Caco-2 (cell line): ENCODE measurements around the gene DYNC1LI1. TPM values are rescaled to one million over a fixed set of nuclear protein-coding genes. Genes with fewer than 3 reads are reported as not detected.
A peak's percentile ranks its signal among the peaks of the same experiment; 100 is the strongest.

ENCODE experiments used
- BruUV-seq: library from RNA; stranded (reverse); fragments of 400-500 nt; replicated peaks from 2 replicates; lab custom pipeline; 2021; lab: Mats Ljungman, UMichigan
- CTCF ChIA-PET: fragments of 300-600 bp; sonication (Branson Sonifier 250); formaldehyde crosslinking; loops from one replicate; lab custom pipeline; 2022; ENCODE audit warnings: antibody characterized with exemption; lab: Charles Lee
- POLR2A ChIA-PET: fragments of 300-600 bp; sonication (Branson Sonifier 250); formaldehyde crosslinking; loops from one replicate; lab custom pipeline; 2022; ENCODE audit warnings: antibody characterized with exemption; lab: Charles Lee
- DNase-seq, 2 experiments: peaks; one replicate each; pipeline versions ENCODE4 v3.0.0 to v3.0.0-alpha.2; 2020 to 2022
- H3K27me3 ChIP-seq: replicated peaks from 2 replicates; pipeline ENCODE4 v1.6.0; 2011; ENCODE audit warnings: low read length; ENCODE audit not compliant: control insufficient read depth, insufficient read depth
- H3K36me3 ChIP-seq: 2 replicates; pipeline ENCODE4 v1.5.1; 2011; ENCODE audit warnings: low read length; ENCODE audit not compliant: control insufficient read depth, insufficient read depth
- H3K4me1 ChIP-seq: fragments of 250-450 bp; sonication (Bioruptor Pico); 2 replicates; pipeline ENCODE4 v1.5.1; 2020; ENCODE audit warnings: mild to moderate bottlenecking
- H3K4me3 ChIP-seq: 2 replicates; pipeline ENCODE4 v1.5.1; 2011; ENCODE audit warnings: low read depth, mild to moderate bottlenecking, control low read depth, low read length
- H3K9me3 ChIP-seq: fragments of 250-450 bp; sonication (Bioruptor Pico); 2 replicates; pipeline ENCODE4 v1.5.1; 2020; ENCODE audit warnings: mild to moderate bottlenecking, moderate library complexity
- H3K27ac Mint-ChIP-seq: one replicate; pipeline ENCODE4 v1.8.0; 2022; ENCODE audit warnings: mixed read lengths; ENCODE audit not compliant: unreplicated experiment
- H3K27me3 Mint-ChIP-seq: one replicate; pipeline ENCODE4 v1.8.0; 2022; ENCODE audit warnings: mixed read lengths; ENCODE audit not compliant: insufficient read depth, unreplicated experiment
- H3K36me3 Mint-ChIP-seq: one replicate; pipeline ENCODE4 v1.8.0; 2022; ENCODE audit warnings: mild to moderate bottlenecking, mixed read lengths; ENCODE audit not compliant: insufficient read depth, unreplicated experiment
- H3K4me1 Mint-ChIP-seq: one replicate; pipeline ENCODE4 v1.8.0; 2022; ENCODE audit warnings: low read depth, mixed read lengths; ENCODE audit not compliant: unreplicated experiment
- H3K4me3 Mint-ChIP-seq: one replicate; pipeline ENCODE4 v1.8.0; 2022; ENCODE audit warnings: mild to moderate bottlenecking, moderate library complexity, mixed read lengths; ENCODE audit not compliant: unreplicated experiment
- H3K9me3 Mint-ChIP-seq: one replicate; pipeline ENCODE4 v1.8.0; 2022; ENCODE audit warnings: mixed read lengths; ENCODE audit not compliant: unreplicated experiment
- intact Hi-C: fragments of 100-400 bp; cut with micrococcal nuclease; formaldehyde crosslinking; loops from one replicate; pipeline ENCODE4 v1.10.0; 2022; ENCODE audit not compliant: unreplicated experiment
- total RNA-seq: library from RNA; stranded (reverse); gene quantifications from 2 replicates; pipeline ENCODE4 v1.2.3, GENCODE V29; 2022
- TF ChIP-seq, protein P1 (sequence below), 2 experiments: fragments of 200-600 bp in 1 of 2; IDR thresholded peaks; 1 replicate in 1 of 2; 2 replicates in 1 of 2; pipeline versions ENCODE4 v1.5.1 to v1.8.0; 2011 to 2022; ENCODE audit warnings: antibody characterized with exemption in 1 of 2, control low read depth in 1 of 2, inconsistent platforms in 1 of 2, low read depth in 1 of 2, low read length in 1 of 2, mild to moderate bottlenecking in 1 of 2, moderate library complexity in 1 of 2; ENCODE audit not compliant: insufficient read depth in 1 of 2, severe bottlenecking in 1 of 2, unreplicated experiment in 1 of 2

The DYNC1LI1 gene
- total RNA-seq, 1 experiment from 2014 or later = 35.4 TPM

DNA sequence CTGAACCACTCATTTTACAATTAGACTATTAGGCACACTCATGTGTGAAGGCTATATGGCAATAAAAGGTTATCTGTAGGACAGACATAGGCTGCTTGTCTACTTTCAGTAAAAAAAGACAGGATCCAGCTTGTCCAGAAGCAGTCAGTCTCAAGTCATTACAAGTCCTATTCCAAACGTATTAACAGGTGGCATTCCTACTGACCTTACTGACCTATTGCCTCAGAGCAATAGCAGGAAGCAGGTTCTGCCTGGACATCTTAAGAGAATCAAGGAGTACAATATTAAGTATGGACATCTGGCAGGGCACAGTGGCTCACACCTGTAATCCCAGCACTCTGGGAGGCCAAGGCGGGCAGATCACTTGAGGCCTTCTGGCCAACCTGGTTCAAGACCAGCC, 75.0 kb downstream of the DYNC1LI1 start:
- DNase-seq = peak; percentile 27 to 40
- Histone ChIP-seq H3K27me3 (no peaks in the 10 kb centered on the region), H3K9me3 (no peaks in the 10 kb centered on the region), H3K36me3 (no peaks in the 10 kb centered on the region), H3K4me1 (peaks cover 62% of the 10 kb centered on the region), H3K4me3 (no peak overlapping the region)
- no TSS peak for BruUV-seq
- TF ChIP-seq, protein P1, sequence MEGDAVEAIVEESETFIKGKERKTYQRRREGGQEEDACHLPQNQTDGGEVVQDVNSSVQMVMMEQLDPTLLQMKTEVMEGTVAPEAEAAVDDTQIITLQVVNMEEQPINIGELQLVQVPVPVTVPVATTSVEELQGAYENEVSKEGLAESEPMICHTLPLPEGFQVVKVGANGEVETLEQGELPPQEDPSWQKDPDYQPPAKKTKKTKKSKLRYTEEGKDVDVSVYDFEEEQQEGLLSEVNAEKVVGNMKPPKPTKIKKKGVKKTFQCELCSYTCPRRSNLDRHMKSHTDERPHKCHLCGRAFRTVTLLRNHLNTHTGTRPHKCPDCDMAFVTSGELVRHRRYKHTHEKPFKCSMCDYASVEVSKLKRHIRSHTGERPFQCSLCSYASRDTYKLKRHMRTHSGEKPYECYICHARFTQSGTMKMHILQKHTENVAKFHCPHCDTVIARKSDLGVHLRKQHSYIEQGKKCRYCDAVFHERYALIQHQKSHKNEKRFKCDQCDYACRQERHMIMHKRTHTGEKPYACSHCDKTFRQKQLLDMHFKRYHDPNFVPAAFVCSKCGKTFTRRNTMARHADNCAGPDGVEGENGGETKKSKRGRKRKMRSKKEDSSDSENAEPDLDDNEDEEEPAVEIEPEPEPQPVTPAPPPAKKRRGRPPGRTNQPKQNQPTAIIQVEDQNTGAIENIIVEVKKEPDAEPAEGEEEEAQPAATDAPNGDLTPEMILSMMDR (IDR thresholded peaks at IDR 0.05; ENCODE audit: insufficient read depth in 1 of 2, low read depth in 1 of 2, low read length in 1 of 2, severe bottlenecking in 1 of 2, unreplicated experiment in 1 of 2) = no peak
- Mint-ChIP-seq H3K27me3 (no peaks in the 10 kb centered on the region), H3K4me1 (peaks cover 15% of the 10 kb centered on the region), H3K4me3 (no peak overlapping the region), H3K9me3 (no peaks in the 10 kb centered on the region), H3K27ac (no peak overlapping the region), H3K36me3 (peaks cover 9% of the 10 kb centered on the region)
- POLR2A ChIA-PET = no interaction called here
- CTCF ChIA-PET = no interaction called here
- intact Hi-C loops = no loop called here

DNA sequence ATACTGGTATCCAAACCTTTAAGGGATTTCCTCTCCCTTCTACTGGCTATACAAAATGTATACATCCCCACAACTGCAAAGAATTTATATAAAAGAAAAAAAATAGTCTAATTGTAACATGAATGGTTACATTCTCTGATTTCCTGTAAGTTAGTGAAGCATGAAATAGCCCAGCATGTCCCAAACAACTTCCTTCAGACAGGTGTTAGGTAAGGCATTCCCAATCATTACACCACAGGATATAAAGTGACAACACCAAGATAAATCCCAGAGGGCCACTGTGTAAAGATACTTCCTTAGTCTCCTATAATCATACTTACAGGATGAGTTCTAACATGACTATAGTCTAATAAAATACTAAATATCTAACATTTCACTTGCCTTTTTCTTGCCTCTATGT, 75.6 kb downstream of the DYNC1LI1 start:
- H3K27ac Mint-ChIP-seq = no peak overlapping the region
- TF ChIP-seq, protein P1 (IDR thresholded peaks at IDR 0.05; ENCODE audit: insufficient read depth in 1 of 2, low read depth in 1 of 2, low read length in 1 of 2, severe bottlenecking in 1 of 2, unreplicated experiment in 1 of 2) = no peak
- DNase-seq = no peak
- peaks cover 9% of the 10 kb centered on the region for H3K36me3 Mint-ChIP-seq
- peaks cover 57% of the 10 kb centered on the region for H3K4me1 ChIP-seq
- no peaks in the 10 kb centered on the region for H3K27me3 ChIP-seq
- H3K36me3 ChIP-seq = no peaks in the 10 kb centered on the region
- ChIA-PET POLR2A (no interaction called here), CTCF (no interaction called here)
- no peaks in the 10 kb centered on the region for H3K9me3 Mint-ChIP-seq
- BruUV-seq = no TSS peak
- H3K4me3 Mint-ChIP-seq = no peak overlapping the region
- H3K27me3 Mint-ChIP-seq = no peaks in the 10 kb centered on the region
- H3K4me1 Mint-ChIP-seq = peaks cover 15% of the 10 kb centered on the region
- H3K9me3 ChIP-seq = no peaks in the 10 kb centered on the region
- intact Hi-C loops = no loop called here
- H3K4me3 ChIP-seq = no peak overlapping the region

DNA sequence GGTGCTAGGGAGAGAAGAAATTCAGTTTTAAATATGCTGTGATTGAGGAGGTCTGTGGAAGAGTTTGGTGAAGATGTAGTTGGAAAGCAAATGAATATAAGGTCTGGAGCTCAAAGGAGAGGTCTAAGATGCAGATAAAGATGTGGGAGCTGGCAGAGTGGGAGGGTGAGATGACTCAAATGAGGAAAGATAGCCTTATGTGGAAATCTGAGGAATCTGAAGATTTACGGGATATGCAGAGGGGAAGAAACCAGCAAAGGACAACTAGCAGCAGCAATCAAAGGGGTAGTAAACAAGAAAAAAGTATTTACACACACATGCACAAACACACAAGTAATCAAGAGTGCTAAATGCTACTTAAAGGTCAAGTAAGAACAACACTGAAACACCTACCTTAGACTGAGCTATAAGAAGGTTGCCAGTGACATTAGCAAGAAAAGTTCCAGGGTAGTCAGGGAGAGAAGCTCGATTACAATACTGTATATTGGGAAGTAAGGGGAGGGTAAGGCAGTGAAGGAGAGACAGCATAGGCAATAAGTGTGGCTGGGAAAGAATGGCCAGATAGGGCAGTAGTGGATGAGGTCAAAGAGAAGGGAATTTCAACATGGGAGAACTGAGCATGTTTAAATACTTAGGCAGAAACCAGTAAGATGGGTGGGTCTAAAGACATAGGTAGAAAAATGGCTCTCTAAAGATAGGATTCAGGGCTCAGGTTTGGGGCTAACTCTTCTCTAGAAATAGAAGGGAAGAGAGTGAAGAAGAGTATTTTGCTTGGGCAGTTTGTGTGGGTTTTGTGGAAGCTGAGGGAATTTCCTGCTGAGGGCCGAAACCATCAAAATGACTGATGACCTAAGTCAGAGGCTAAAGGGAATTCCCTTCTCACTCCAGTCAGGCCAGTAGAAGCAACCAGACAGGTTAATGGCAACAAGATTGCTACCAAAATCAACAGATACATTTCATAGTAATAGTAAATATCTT, 76.9 kb downstream of the DYNC1LI1 start:
- Mint-ChIP-seq H3K27me3 (no peaks in the 10 kb centered on the region), H3K36me3 (peaks cover 9% of the 10 kb centered on the region), H3K27ac (no peak overlapping the region), H3K9me3 (no peaks in the 10 kb centered on the region), H3K4me1 (peaks cover 15% of the 10 kb centered on the region), H3K4me3 (no peak overlapping the region)
- ChIA-PET POLR2A (no interaction called here), CTCF (no interaction called here)
- Histone ChIP-seq H3K9me3 (no peaks in the 10 kb centered on the region), H3K4me1 (peaks cover 43% of the 10 kb centered on the region), H3K27me3 (no peaks in the 10 kb centered on the region), H3K36me3 (no peaks in the 10 kb centered on the region), H3K4me3 (no peak overlapping the region)
- TF ChIP-seq, protein P1 (IDR thresholded peaks at IDR 0.05; ENCODE audit: insufficient read depth in 1 of 2, low read depth in 1 of 2, low read length in 1 of 2, severe bottlenecking in 1 of 2, unreplicated experiment in 1 of 2) = no peak
- BruUV-seq = no TSS peak
- intact Hi-C loops = no loop called here
- no peak for DNase-seq
